ENCODE results near the gene GPM6B. TPM values are rescaled to one million over a fixed set of nuclear protein-coding genes. Genes with fewer than 3 reads are reported as not detected.

Gene GPM6B
- total and polyA plus RNA-seq, 8 donors, result 0.29 to 67.9 (median 8.3) TPM

GRCh38 chrX:13780868-13781427 lies 35.9 kb downstream of the GPM6B start:
- intact Hi-C loops (cut with DNase I; ENCODE audit: low total_unique reads), result no loop called here
- 66 to 72% (median 70%) methylated on average over 7 of the region's 7 CpGs for WGBS, 5 donors
- Histone ChIP-seq H3K27me3 (peaks cover 0 to 2% (median 0%) of the 10 kb centered on the region in 3 donors), H3K27ac (no peak overlapping the region), H3K9me3 (no peaks in the 10 kb centered on the region), H3K36me3 (peaks cover 0 to 9% (median 5%) of the 10 kb centered on the region in 4 donors), H3K4me1 (no peaks in the 10 kb centered on the region), H3K4me3 (no peak overlapping the region)
- TF ChIP-seq EP300 (IDR thresholded peaks at IDR 0.05), result no peak
- no peak for TF ChIP-seq POLR2AphosphoS5 (IDR thresholded peaks at IDR 0.05)
- no peak for TF ChIP-seq CTCF (IDR thresholded peaks at IDR 0.05)
- TF ChIP-seq POLR2A (IDR thresholded peaks at IDR 0.05), result no peak
- no peak for DNase-seq

- H3K27ac ChIP-seq, result no peak overlapping the region
- peak in 1 of 2 donors; percentile 23 for DNase-seq
- no peaks in the 10 kb centered on the region for H3K4me1 ChIP-seq
- WGBS, 5 donors, result 38 to 65% (median 43%) methylated on average over 2 of the region's 2 CpGs
- H3K36me3 ChIP-seq, result peaks cover 0 to 29% (median 25%) of the 10 kb centered on the region in 4 donors
- no peak overlapping the region for H3K4me3 ChIP-seq
- TF ChIP-seq CTCF (IDR thresholded peaks at IDR 0.05) (no peak), POLR2A (IDR thresholded peaks at IDR 0.05) (no peak), EP300 (IDR thresholded peaks at IDR 0.05) (no peak), POLR2AphosphoS5 (IDR thresholded peaks at IDR 0.05) (no peak)
- intact Hi-C loops (cut with DNase I; ENCODE audit: low total_unique reads), result no loop called here
- no peaks in the 10 kb centered on the region for H3K9me3 ChIP-seq
- H3K27me3 ChIP-seq, result no peaks in the 10 kb centered on the region
These were observed 38.0 kb downstream of the GPM6B start for GRCh38 chrX:13778916-13779315.

GRCh38 chrX:13776387-13776786 lies 40.5 kb downstream of the GPM6B start:
- peaks cover 0 to 30% (median 27%) of the 10 kb centered on the region in 4 donors for H3K36me3 ChIP-seq
- no peaks in the 10 kb centered on the region for H3K27me3 ChIP-seq
- intact Hi-C loops (cut with DNase I; ENCODE audit: low total_unique reads), result no loop called here
- DNase-seq, result no peak
- WGBS, 5 donors, result 55 to 76% (median 72%) methylated on average over 4 of the region's 4 CpGs
- no peaks in the 10 kb centered on the region for H3K9me3 ChIP-seq
- H3K4me1 ChIP-seq, result no peaks in the 10 kb centered on the region
- H3K27ac ChIP-seq, result no peak overlapping the region
- no peak overlapping the region for H3K4me3 ChIP-seq
- no peak for TF ChIP-seq POLR2A (IDR thresholded peaks at IDR 0.05)
- no peak for TF ChIP-seq POLR2AphosphoS5 (IDR thresholded peaks at IDR 0.05)
- no peak for TF ChIP-seq CTCF (IDR thresholded peaks at IDR 0.05)
- TF ChIP-seq EP300 (IDR thresholded peaks at IDR 0.05), result no peak

- peaks cover 0 to 36% (median 28%) of the 10 kb centered on the region in 4 donors for H3K36me3 ChIP-seq
- intact Hi-C loops (cut with DNase I; ENCODE audit: low total_unique reads), result no loop called here
- H3K4me3 ChIP-seq, result no peak overlapping the region
- H3K27me3 ChIP-seq, result no peaks in the 10 kb centered on the region
- DNase-seq, result no peak
- H3K9me3 ChIP-seq, result no peaks in the 10 kb centered on the region
- WGBS, 5 donors, result 85 to 98% (median 90%) methylated on average over 3 of the region's 3 CpGs
- TF ChIP-seq POLR2A (IDR thresholded peaks at IDR 0.05) (no peak), EP300 (IDR thresholded peaks at IDR 0.05) (no peak), CTCF (IDR thresholded peaks at IDR 0.05) (no peak), POLR2AphosphoS5 (IDR thresholded peaks at IDR 0.05) (no peak)
- no peak overlapping the region for H3K27ac ChIP-seq
- no peaks in the 10 kb centered on the region for H3K4me1 ChIP-seq
These were observed 41.1 kb downstream of the GPM6B start for GRCh38 chrX:13775837-13776236.

All from stomach (tissue), 9 donors.